HCT116 (cell line): Measurements from ENCODE around the gene POP7. TPM values are rescaled to one million over a fixed set of nuclear protein-coding genes. Genes with fewer than 3 reads are reported as not detected.

Source experiments
- ATAC-seq: fragments of 200-7000 bp; cut with Tn5 transposase; 2 replicates; pipeline ENCODE4 v1.9.1; 2020; ENCODE audit warnings: mild to moderate bottlenecking, moderate library complexity
- BruUV-seq: library from RNA; stranded (reverse); fragments of 400-500 nt; replicated peaks from 2 replicates; lab custom pipeline; 2021; lab: Mats Ljungman, UMichigan
- CTCF ChIA-PET: fragments of 300-600 bp; sonication (Branson Sonifier 250); formaldehyde crosslinking; loops from one replicate; lab custom pipeline; 2021; ENCODE audit warnings: antibody characterized with exemption; lab: Charles Lee
- POLR2A ChIA-PET: fragments of 300-600, 350-600 bp; sonication (Branson Sonifier 250); formaldehyde crosslinking; loops from one replicate; lab custom pipeline; 2021; ENCODE audit warnings: antibody characterized with exemption; lab: Charles Lee
- RAD21 ChIA-PET, 2 experiments: fragments of 300-600 bp; sonication (Branson Sonifier 250); formaldehyde crosslinking; loops; one replicate each; lab custom pipeline; 2023; ENCODE audit warnings: low total read pairs in 2 of 2; ENCODE audit not compliant: uncharacterized antibody in 2 of 2, unreplicated experiment in 2 of 2, low non-redundant PET in 1 of 2; lab: Charles Lee
- DNase-seq: peaks from one replicate; pipeline ENCODE4 v3.0.0-alpha.2; 2010; ENCODE audit warnings: low read depth, low spot score
- H2AFZ ChIP-seq: fragments of 200-600 bp; shearing (Covaris generic), sonication (generic); 2 replicates; pipeline ENCODE4 v1.6.1; 2017; ENCODE audit warnings: low read depth, mixed run types, mixed read lengths, antibody characterized with exemption, low read length; ENCODE audit not compliant: poor library complexity, severe bottlenecking
- H3K27ac ChIP-seq: 2 replicates; pipeline ENCODE4 v1.5.1; 2012; ENCODE audit warnings: low read depth, low read length
- H3K27me3 ChIP-seq: fragments of 200-600 bp; sonication (generic); 2 replicates; pipeline ENCODE4 v1.6.1; 2016; ENCODE audit warnings: mixed run types, low read length, mixed read lengths; ENCODE audit not compliant: insufficient read depth
- H3K36me3 ChIP-seq, 2 experiments: fragments of 200-500 bp in 1 of 2; fragments of 200-600 bp in 1 of 2; sonication (Bioruptor generic) in 1 of 2; sonication (generic) in 1 of 2; 2 replicates each; pipeline versions ENCODE4 v1.5.1 to v1.6.1; 2014 to 2016; ENCODE audit warnings: low read length in 2 of 2, inconsistent platforms in 1 of 2, mixed read lengths in 1 of 2, mixed run types in 1 of 2; ENCODE audit not compliant: insufficient read depth in 2 of 2, control insufficient read depth in 1 of 2
- H3K4me1 ChIP-seq, 2 experiments: fragments of 200-600 bp in 1 of 2; sonication (generic) in 1 of 2; 2 replicates each; pipeline versions ENCODE4 v1.5.1 to v1.6.1; 2012 to 2017; ENCODE audit warnings: low read length in 2 of 2, inconsistent platforms in 1 of 2, mild to moderate bottlenecking in 1 of 2, mixed read lengths in 1 of 2, mixed run types in 1 of 2, moderate library complexity in 1 of 2; ENCODE audit not compliant: insufficient read depth in 2 of 2, control insufficient read depth in 1 of 2
- H3K4me2 ChIP-seq: fragments of 200-600 bp; sonication (generic); 2 replicates; pipeline ENCODE4 v1.6.1; 2017; ENCODE audit warnings: mixed run types, low read length, mixed read lengths
- H3K4me3 ChIP-seq, 2 experiments: fragments of 200-600 bp in 1 of 2; sonication (generic) in 1 of 2; replicated peaks in 1 of 2; 2 replicates each; pipeline ENCODE4 v1.5.1; 2011 to 2016; ENCODE audit warnings: low read length in 2 of 2, control low read depth in 1 of 2, low read depth in 1 of 2, mild to moderate bottlenecking in 1 of 2, mixed read lengths in 1 of 2, mixed run types in 1 of 2
- H3K79me2 ChIP-seq: fragments of 200-600 bp; sonication (generic); 2 replicates; pipeline ENCODE4 v1.6.1; 2017; ENCODE audit warnings: mild to moderate bottlenecking, mixed run types, low read length, moderate library complexity, mixed read lengths; ENCODE audit not compliant: insufficient read depth
- H3K9ac ChIP-seq: fragments of 200-600 bp; sonication (generic); 2 replicates; pipeline ENCODE4 v1.6.1; 2016; ENCODE audit warnings: low read length, mixed read lengths
- H3K9me2 ChIP-seq: fragments of 200-600 bp; sonication (generic), shearing (Covaris generic); 2 replicates; pipeline ENCODE4 v1.6.1; 2017; ENCODE audit warnings: mixed run types, mild to moderate bottlenecking, moderate library complexity; ENCODE audit not compliant: insufficient read depth
- H3K9me3 ChIP-seq, 2 experiments: fragments of 200-500 bp in 1 of 2; fragments of 200-600 bp in 1 of 2; sonication (Bioruptor generic) in 1 of 2; sonication (generic) in 1 of 2; 2 replicates each; pipeline ENCODE4 v1.6.1; 2014 to 2017; ENCODE audit warnings: low read length in 2 of 2, mixed read lengths in 2 of 2, inconsistent platforms in 1 of 2, low read depth in 1 of 2, mild to moderate bottlenecking in 1 of 2, mixed run types in 1 of 2, moderate library complexity in 1 of 2; ENCODE audit not compliant: control insufficient read depth in 1 of 2, insufficient read depth in 1 of 2
- H4K20me1 ChIP-seq: fragments of 200-600 bp; sonication (generic), shearing (Covaris generic); 2 replicates; pipeline ENCODE4 v1.6.1; 2017; ENCODE audit warnings: mixed run types, mild to moderate bottlenecking, moderate library complexity; ENCODE audit not compliant: insufficient read depth
- CBX3 ChIP-seq: IDR thresholded peaks from 2 replicates; pipeline ENCODE4 v1.6.1; 2012; ENCODE audit warnings: low read depth
- EGR1 ChIP-seq: IDR thresholded peaks from 2 replicates; pipeline ENCODE4 v1.6.1; 2012; ENCODE audit warnings: low read depth
- ELF1 ChIP-seq: IDR thresholded peaks from 2 replicates; pipeline ENCODE4 v1.6.1; 2012; ENCODE audit warnings: low read depth, borderline replicate concordance
- EZH2 ChIP-seq: fragments of 200-600 bp; sonication (generic); IDR thresholded peaks from 2 replicates; pipeline ENCODE4 v1.6.1; 2017; ENCODE audit warnings: antibody characterized with exemption, mixed run types
- EZH2phosphoT487 ChIP-seq: fragments of 200-600 bp; IDR thresholded peaks from 2 replicates; pipeline ENCODE4 v1.6.1; 2018; ENCODE audit warnings: antibody characterized with exemption, borderline replicate concordance
- FOSL1 ChIP-seq: IDR thresholded peaks from 2 replicates; pipeline ENCODE4 v1.6.1; 2012; ENCODE audit warnings: low read depth
- JUND ChIP-seq: IDR thresholded peaks from 2 replicates; pipeline ENCODE4 v1.6.1; 2012
- POLR2A ChIP-seq: IDR thresholded peaks from 2 replicates; pipeline ENCODE4 v1.7.0; 2011; ENCODE audit warnings: borderline replicate concordance; ENCODE audit not compliant: insufficient read depth, insufficient read length; ENCODE audit errors: extremely low read depth
- RAD21 ChIP-seq: IDR thresholded peaks from 2 replicates; pipeline ENCODE4 v1.6.1; 2012; ENCODE audit warnings: low read depth, mild to moderate bottlenecking
- SIN3A ChIP-seq: IDR thresholded peaks from 2 replicates; pipeline ENCODE4 v1.6.1; 2012; ENCODE audit warnings: low read depth
- SRF ChIP-seq: IDR thresholded peaks from 2 replicates; pipeline ENCODE4 v1.6.1; 2012; ENCODE audit warnings: low read depth
- ZFX ChIP-seq: fragments of 450-650 bp; IDR thresholded peaks from 2 replicates; pipeline ENCODE4 v1.6.1; 2017
- ZNF274 ChIP-seq: fragments of 200-500 bp; sonication (Bioruptor generic); IDR thresholded peaks from 2 replicates; pipeline ENCODE4 v1.6.1; 2014; ENCODE audit warnings: mild to moderate bottlenecking, low read depth, low read length, inconsistent platforms
- intact Hi-C: fragments of 100-400 bp; cut with micrococcal nuclease; formaldehyde crosslinking; loops from 2 replicates; pipeline ENCODE4 v1.10.0; 2022
- total RNA-seq: library from RNA; stranded (reverse); gene quantifications from one replicate; pipeline ENCODE4 v1.2.1, GENCODE V29; 2021; ENCODE audit not compliant: unreplicated experiment
- TF ChIP-seq, protein P1 (sequence below): IDR thresholded peaks from 2 replicates; pipeline ENCODE4 v1.6.1; 2012
- TF ChIP-seq, protein P2 (sequence below): IDR thresholded peaks from 2 replicates; pipeline ENCODE4 v1.6.1; 2011; ENCODE audit warnings: mild to moderate bottlenecking, low read length, moderate library complexity; ENCODE audit not compliant: insufficient replicate concordance; ENCODE audit errors: extremely low read depth
- TF ChIP-seq, protein P3 (sequence below): IDR thresholded peaks from 2 replicates; pipeline ENCODE4 v1.6.1; 2012
- TF ChIP-seq, protein P4 (sequence below): IDR thresholded peaks from 2 replicates; pipeline ENCODE4 v1.6.1; 2012; ENCODE audit warnings: low read depth

Gene POP7
- total RNA-seq, 1 experiment from 2014 or later, result 67.5 TPM

DNA sequence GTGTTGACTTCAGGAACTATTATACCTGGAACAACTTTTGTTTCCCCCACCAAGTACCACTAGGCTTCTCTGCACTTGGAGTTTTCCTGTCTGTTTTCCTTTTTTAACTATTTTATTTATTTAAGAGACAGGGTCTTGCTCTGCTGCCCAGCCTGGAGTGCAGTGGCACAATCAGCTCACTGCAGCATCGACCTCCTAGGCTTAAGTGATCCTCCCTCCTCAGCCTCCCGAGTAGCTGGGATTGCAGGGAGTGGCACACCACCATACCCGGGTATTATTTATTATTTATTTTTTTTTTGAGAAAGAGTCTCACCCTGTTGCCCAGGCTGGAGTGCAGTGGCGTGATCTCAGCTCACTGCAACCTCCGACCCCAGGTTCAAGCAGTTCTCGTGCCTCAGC is 9.8 kb upstream of the POP7 start:
- TF ChIP-seq CBX3, result no peak
- TF ChIP-seq ZNF274, result no peak
- TF ChIP-seq SIN3A, result no peak
- TF ChIP-seq RAD21, result no peak
- TF ChIP-seq, protein P1, sequence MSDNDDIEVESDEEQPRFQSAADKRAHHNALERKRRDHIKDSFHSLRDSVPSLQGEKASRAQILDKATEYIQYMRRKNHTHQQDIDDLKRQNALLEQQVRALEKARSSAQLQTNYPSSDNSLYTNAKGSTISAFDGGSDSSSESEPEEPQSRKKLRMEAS, result no peak
- TF ChIP-seq, protein P2, sequence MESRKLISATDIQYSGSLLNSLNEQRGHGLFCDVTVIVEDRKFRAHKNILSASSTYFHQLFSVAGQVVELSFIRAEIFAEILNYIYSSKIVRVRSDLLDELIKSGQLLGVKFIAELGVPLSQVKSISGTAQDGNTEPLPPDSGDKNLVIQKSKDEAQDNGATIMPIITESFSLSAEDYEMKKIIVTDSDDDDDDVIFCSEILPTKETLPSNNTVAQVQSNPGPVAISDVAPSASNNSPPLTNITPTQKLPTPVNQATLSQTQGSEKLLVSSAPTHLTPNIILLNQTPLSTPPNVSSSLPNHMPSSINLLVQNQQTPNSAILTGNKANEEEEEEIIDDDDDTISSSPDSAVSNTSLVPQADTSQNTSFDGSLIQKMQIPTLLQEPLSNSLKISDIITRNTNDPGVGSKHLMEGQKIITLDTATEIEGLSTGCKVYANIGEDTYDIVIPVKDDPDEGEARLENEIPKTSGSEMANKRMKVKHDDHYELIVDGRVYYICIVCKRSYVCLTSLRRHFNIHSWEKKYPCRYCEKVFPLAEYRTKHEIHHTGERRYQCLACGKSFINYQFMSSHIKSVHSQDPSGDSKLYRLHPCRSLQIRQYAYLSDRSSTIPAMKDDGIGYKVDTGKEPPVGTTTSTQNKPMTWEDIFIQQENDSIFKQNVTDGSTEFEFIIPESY, result no peak
- no peak for TF ChIP-seq JUND
- no peak for TF ChIP-seq EZH2
- no peak for TF ChIP-seq EZH2phosphoT487
- no peak for TF ChIP-seq EGR1
- TF ChIP-seq, protein P3, sequence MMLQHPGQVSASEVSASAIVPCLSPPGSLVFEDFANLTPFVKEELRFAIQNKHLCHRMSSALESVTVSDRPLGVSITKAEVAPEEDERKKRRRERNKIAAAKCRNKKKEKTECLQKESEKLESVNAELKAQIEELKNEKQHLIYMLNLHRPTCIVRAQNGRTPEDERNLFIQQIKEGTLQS, result no peak
- no peak for TF ChIP-seq ELF1
- TF ChIP-seq SRF, result no peak
- TF ChIP-seq ZFX, result no peak
- TF ChIP-seq, protein P4, sequence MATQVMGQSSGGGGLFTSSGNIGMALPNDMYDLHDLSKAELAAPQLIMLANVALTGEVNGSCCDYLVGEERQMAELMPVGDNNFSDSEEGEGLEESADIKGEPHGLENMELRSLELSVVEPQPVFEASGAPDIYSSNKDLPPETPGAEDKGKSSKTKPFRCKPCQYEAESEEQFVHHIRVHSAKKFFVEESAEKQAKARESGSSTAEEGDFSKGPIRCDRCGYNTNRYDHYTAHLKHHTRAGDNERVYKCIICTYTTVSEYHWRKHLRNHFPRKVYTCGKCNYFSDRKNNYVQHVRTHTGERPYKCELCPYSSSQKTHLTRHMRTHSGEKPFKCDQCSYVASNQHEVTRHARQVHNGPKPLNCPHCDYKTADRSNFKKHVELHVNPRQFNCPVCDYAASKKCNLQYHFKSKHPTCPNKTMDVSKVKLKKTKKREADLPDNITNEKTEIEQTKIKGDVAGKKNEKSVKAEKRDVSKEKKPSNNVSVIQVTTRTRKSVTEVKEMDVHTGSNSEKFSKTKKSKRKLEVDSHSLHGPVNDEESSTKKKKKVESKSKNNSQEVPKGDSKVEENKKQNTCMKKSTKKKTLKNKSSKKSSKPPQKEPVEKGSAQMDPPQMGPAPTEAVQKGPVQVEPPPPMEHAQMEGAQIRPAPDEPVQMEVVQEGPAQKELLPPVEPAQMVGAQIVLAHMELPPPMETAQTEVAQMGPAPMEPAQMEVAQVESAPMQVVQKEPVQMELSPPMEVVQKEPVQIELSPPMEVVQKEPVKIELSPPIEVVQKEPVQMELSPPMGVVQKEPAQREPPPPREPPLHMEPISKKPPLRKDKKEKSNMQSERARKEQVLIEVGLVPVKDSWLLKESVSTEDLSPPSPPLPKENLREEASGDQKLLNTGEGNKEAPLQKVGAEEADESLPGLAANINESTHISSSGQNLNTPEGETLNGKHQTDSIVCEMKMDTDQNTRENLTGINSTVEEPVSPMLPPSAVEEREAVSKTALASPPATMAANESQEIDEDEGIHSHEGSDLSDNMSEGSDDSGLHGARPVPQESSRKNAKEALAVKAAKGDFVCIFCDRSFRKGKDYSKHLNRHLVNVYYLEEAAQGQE, result no peak
- no peak for TF ChIP-seq POLR2A
- no peak for TF ChIP-seq FOSL1
- TF ChIP-seq, all 23 proteins: peak for 0
- Histone ChIP-seq H3K9ac (no peak overlapping the region), H3K79me2 (peaks cover 26% of the 10 kb centered on the region), H4K20me1 (no peaks in the 10 kb centered on the region), H3K9me2 (no peaks in the 10 kb centered on the region), H3K4me3 (no peak overlapping the region), H3K9me3 (no peaks in the 10 kb centered on the region), H3K4me1 (peaks cover 15 to 28% of the 10 kb centered on the region in 2 experiments; a peak in 3 of 4 replicates), H3K4me2 (no peak overlapping the region), H2AFZ (no peak overlapping the region), H3K36me3 (no peaks in the 10 kb centered on the region), H3K27ac (no peak overlapping the region), H3K27me3 (no peaks in the 10 kb centered on the region; the same call in 1 of the 2 replicates)
- ATAC-seq, result no peak
- intact Hi-C loops, result no loop called here
- ChIA-PET POLR2A (interaction anchor here (0.9 to 1.6 kb wide), 2 partner anchors 9 to 110 kb away, joined by 3 to 4 read pairs; partner anchors contain the start of genes FBXO24, LRCH4 and POP7), RAD21 (interaction anchor here in 1 of 2 experiments (0.6 kb wide), 1 partner anchor 138 kb away, joined by 3 read pairs; no protein-coding TSS in a partner anchor), CTCF (interaction anchor here (2.0 kb wide), 1 partner anchor 9 kb away, joined by 20 read pairs; the partner anchor contains the start of gene POP7)
- BruUV-seq, result no TSS peak
- no peak for DNase-seq
